GM23338 (cell line): ENCODE results near the gene EFHC2. TPM values are rescaled to one million over a fixed set of nuclear protein-coding genes. Genes with fewer than 3 reads are reported as not detected.
"Not testable (repeated sequence)": the region's sequence is repeated elsewhere in the genome, so short reads cannot be mapped to it uniquely, and the experiment has no call there.

ENCODE experiments used
- ATAC-seq: fragments of 200-7000 bp; cut with Tn5 transposase; 3 replicates; pipeline ENCODE4 v1.9.1; 2020
- DNase-seq: peaks from one replicate; pipeline ENCODE4 v3.0.0-alpha.2; 2015; ENCODE audit warnings: low spot score
- H2AFZ ChIP-seq: fragments of 200-600 bp; sonication (generic); 2 replicates; pipeline ENCODE4 v1.8.0; 2016; ENCODE audit warnings: antibody characterized with exemption, mild to moderate bottlenecking, moderate library complexity
- H3F3A ChIP-seq: fragments of 200-600 bp; sonication (generic); replicated peaks from 2 replicates; pipeline ENCODE4 v1.8.0; 2017; ENCODE audit warnings: antibody characterized with exemption, mixed run types, low read depth
- H3K27ac ChIP-seq: fragments of 200-600 bp; sonication (generic); 2 replicates; pipeline ENCODE4 v1.6.1; 2016; ENCODE audit warnings: low read depth
- H3K27me3 ChIP-seq: fragments of 200-600 bp; sonication (generic); 2 replicates; pipeline ENCODE4 v1.8.0; 2016; ENCODE audit warnings: mild to moderate bottlenecking, mixed run types, moderate library complexity; ENCODE audit not compliant: insufficient read depth
- H3K36me3 ChIP-seq: fragments of 200-600 bp; sonication (generic); 2 replicates; pipeline ENCODE4 v1.8.0; 2016; ENCODE audit warnings: mild to moderate bottlenecking; ENCODE audit not compliant: insufficient read depth
- H3K4me1 ChIP-seq: fragments of 200-600 bp; sonication (generic); 2 replicates; pipeline ENCODE4 v1.8.0; 2016; ENCODE audit warnings: mild to moderate bottlenecking, moderate library complexity; ENCODE audit not compliant: insufficient read depth
- H3K4me2 ChIP-seq: fragments of 200-600 bp; sonication (generic); 2 replicates; pipeline ENCODE4 v1.7.1; 2017; ENCODE audit warnings: mixed run types
- H3K4me3 ChIP-seq: fragments of 200-600 bp; sonication (generic); 2 replicates; pipeline ENCODE4 v1.6.1; 2016; ENCODE audit warnings: mixed run types
- H3K79me2 ChIP-seq: fragments of 200-600 bp; sonication (generic); replicated peaks from 2 replicates; pipeline ENCODE4 v1.8.0; 2017; ENCODE audit warnings: mild to moderate bottlenecking; ENCODE audit not compliant: insufficient read depth
- H3K9me2 ChIP-seq: fragments of 200-600 bp; sonication (generic); 2 replicates; pipeline ENCODE4 v1.8.0; 2017; ENCODE audit not compliant: insufficient read depth
- H4K20me1 ChIP-seq: fragments of 200-600 bp; sonication (generic); replicated peaks from 2 replicates; pipeline ENCODE4 v1.8.0; 2017; ENCODE audit warnings: mild to moderate bottlenecking; ENCODE audit not compliant: insufficient read depth
- H3K27ac Mint-ChIP-seq: 2 replicates; pipeline ENCODE4 v1.8.0; 2020; ENCODE audit warnings: inconsistent platforms, mild to moderate bottlenecking, moderate library complexity, mixed read lengths
- H3K27me3 Mint-ChIP-seq: 3 replicates; pipeline ENCODE4 v1.8.0; 2022; ENCODE audit warnings: low read depth, mild to moderate bottlenecking, moderate library complexity, mixed read lengths, inconsistent platforms; ENCODE audit not compliant: insufficient read depth, poor library complexity
- H3K36me3 Mint-ChIP-seq: 3 replicates; pipeline ENCODE4 v1.8.0; 2021; ENCODE audit warnings: low read depth, mild to moderate bottlenecking, inconsistent platforms, moderate library complexity, mixed read lengths
- H3K4me1 Mint-ChIP-seq: 3 replicates; pipeline ENCODE4 v1.8.0; 2020; ENCODE audit warnings: mild to moderate bottlenecking, inconsistent platforms, mixed read lengths
- H3K4me3 Mint-ChIP-seq: 3 replicates; pipeline ENCODE4 v1.8.0; 2021; ENCODE audit warnings: moderate library complexity, mild to moderate bottlenecking, inconsistent platforms, mixed read lengths
- H3K9me3 Mint-ChIP-seq: 3 replicates; pipeline ENCODE4 v1.8.0; 2020; ENCODE audit warnings: moderate library complexity, mild to moderate bottlenecking, inconsistent platforms, mixed read lengths
- EZH2phosphoT487 ChIP-seq: fragments of 200-600 bp; sonication (generic); IDR thresholded peaks from one replicate; pipeline ENCODE4 v1.8.1; 2018; ENCODE audit warnings: antibody characterized with exemption; ENCODE audit not compliant: unreplicated experiment
- JUNB ChIP-seq: IDR thresholded peaks from one replicate; pipeline ENCODE4 v1.6.1; 2016; ENCODE audit warnings: antibody characterized with exemption; ENCODE audit not compliant: unreplicated experiment
- POLR2AphosphoS5 ChIP-seq: IDR thresholded peaks from 2 replicates; pipeline ENCODE4 v1.6.1; 2016; ENCODE audit warnings: antibody characterized with exemption, low read depth
- ZNF114 ChIP-seq: fragments of 250-450 bp; sonication (Bioruptor Pico); IDR thresholded peaks from 2 replicates; pipeline ENCODE4 v1.5.0; 2020; ENCODE audit warnings: mild to moderate bottlenecking, moderate library complexity
- polyA plus RNA-seq: library from polyadenylated mRNA; unstranded; fragments of >200 nt; fragmentation: Nextera tagmentation; extraction: Ambion mirVana; gene quantifications from 2 replicates; pipeline ENCODE4 v1.2.1, GENCODE V29; 2016
- total RNA-seq: library from RNA; depleted of rRNA; stranded (reverse); fragments of >200 nt; shearing (Covaris generic); gene quantifications from 2 replicates; pipeline ENCODE4 v1.2.3, GENCODE V29; 2014
- TF ChIP-seq, protein P1 (sequence below): fragments of 250-450 bp; sonication (Bioruptor Pico); IDR thresholded peaks from 2 replicates; pipeline ENCODE4 v1.5.0; 2020; ENCODE audit warnings: mild to moderate bottlenecking, moderate library complexity
- TF ChIP-seq, protein P2 (sequence below): IDR thresholded peaks from one replicate; pipeline ENCODE4 v1.6.1; 2018; ENCODE audit warnings: antibody characterized with exemption; ENCODE audit not compliant: unreplicated experiment
- TF ChIP-seq, protein P3 (sequence below): IDR thresholded peaks from 2 replicates; pipeline ENCODE4 v1.6.1; 2016; ENCODE audit warnings: antibody characterized with exemption
- TF ChIP-seq, protein P4 (sequence below), 2 experiments: fragments of 200-600 bp in 1 of 2; sonication (generic) in 1 of 2; conservative IDR thresholded peaks; 2 replicates each; pipeline versions ENCODE4 v1.5.1 to v1.6.1; 2016 to 2017; ENCODE audit warnings: antibody characterized with exemption in 2 of 2, low read depth in 2 of 2, mild to moderate bottlenecking in 2 of 2, moderate library complexity in 1 of 2

EFHC2 gene
- total and polyA plus RNA-seq, 2 experiments from 2014 or later: 3.1 to 3.2 TPM

DNA sequence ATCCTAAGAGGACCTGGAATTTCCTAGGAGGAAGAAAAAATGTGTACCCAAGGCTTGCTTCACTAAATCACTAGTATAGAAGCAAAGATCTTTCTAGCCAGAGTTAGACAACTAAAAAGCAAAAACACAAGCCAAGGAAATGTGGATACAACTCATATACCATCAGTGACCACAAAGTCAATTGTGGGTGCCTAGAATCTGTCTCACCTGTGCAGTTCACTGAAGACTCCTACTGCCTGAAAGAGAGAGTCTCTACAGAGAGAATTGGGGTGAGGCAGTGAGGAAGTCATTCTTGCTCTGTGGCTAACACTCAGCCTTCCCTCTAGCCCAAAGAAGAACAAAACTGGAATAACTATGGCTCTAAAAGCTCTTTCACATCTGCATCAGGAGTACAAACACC is 82.9 kb downstream of the EFHC2 start:
- TF ChIP-seq ZNF114 (CRISPR knock-in tag) (no peak), EZH2phosphoT487 (no peak), JUNB (no peak), POLR2AphosphoS5 (no peak)
- TF ChIP-seq, protein P1, sequence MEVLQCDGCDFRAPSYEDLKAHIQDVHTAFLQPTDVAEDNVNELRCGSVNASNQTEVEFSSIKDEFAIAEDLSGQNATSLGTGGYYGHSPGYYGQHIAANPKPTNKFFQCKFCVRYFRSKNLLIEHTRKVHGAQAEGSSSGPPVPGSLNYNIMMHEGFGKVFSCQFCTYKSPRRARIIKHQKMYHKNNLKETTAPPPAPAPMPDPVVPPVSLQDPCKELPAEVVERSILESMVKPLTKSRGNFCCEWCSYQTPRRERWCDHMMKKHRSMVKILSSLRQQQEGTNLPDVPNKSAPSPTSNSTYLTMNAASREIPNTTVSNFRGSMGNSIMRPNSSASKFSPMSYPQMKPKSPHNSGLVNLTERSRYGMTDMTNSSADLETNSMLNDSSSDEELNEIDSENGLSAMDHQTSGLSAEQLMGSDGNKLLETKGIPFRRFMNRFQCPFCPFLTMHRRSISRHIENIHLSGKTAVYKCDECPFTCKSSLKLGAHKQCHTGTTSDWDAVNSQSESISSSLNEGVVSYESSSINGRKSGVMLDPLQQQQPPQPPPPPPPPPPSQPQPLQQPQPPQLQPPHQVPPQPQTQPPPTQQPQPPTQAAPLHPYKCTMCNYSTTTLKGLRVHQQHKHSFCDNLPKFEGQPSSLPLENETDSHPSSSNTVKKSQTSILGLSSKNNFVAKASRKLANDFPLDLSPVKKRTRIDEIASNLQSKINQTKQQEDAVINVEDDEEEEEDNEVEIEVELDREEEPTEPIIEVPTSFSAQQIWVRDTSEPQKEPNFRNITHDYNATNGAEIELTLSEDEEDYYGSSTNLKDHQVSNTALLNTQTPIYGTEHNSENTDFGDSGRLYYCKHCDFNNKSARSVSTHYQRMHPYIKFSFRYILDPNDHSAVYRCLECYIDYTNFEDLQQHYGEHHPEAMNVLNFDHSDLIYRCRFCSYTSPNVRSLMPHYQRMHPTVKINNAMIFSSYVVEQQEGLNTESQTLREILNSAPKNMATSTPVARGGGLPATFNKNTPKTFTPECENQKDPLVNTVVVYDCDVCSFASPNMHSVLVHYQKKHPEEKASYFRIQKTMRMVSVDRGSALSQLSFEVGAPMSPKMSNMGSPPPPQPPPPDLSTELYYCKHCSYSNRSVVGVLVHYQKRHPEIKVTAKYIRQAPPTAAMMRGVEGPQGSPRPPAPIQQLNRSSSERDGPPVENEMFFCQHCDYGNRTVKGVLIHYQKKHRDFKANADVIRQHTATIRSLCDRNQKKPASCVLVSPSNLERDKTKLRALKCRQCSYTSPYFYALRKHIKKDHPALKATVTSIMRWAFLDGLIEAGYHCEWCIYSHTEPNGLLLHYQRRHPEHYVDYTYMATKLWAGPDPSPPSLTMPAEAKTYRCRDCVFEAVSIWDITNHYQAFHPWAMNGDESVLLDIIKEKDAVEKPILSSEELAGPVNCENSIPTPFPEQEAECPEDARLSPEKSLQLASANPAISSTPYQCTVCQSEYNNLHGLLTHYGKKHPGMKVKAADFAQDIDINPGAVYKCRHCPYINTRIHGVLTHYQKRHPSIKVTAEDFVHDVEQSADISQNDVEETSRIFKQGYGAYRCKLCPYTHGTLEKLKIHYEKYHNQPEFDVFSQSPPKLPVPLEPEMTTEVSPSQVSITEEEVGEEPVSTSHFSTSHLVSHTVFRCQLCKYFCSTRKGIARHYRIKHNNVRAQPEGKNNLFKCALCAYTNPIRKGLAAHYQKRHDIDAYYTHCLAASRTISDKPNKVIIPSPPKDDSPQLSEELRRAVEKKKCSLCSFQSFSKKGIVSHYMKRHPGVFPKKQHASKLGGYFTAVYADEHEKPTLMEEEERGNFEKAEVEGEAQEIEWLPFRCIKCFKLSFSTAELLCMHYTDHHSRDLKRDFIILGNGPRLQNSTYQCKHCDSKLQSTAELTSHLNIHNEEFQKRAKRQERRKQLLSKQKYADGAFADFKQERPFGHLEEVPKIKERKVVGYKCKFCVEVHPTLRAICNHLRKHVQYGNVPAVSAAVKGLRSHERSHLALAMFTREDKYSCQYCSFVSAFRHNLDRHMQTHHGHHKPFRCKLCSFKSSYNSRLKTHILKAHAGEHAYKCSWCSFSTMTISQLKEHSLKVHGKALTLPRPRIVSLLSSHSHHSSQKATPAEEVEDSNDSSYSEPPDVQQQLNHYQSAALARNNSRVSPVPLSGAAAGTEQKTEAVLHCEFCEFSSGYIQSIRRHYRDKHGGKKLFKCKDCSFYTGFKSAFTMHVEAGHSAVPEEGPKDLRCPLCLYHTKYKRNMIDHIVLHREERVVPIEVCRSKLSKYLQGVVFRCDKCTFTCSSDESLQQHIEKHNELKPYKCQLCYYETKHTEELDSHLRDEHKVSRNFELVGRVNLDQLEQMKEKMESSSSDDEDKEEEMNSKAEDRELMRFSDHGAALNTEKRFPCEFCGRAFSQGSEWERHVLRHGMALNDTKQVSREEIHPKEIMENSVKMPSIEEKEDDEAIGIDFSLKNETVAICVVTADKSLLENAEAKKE (CRISPR knock-in tag): no peak
- TF ChIP-seq, protein P2, sequence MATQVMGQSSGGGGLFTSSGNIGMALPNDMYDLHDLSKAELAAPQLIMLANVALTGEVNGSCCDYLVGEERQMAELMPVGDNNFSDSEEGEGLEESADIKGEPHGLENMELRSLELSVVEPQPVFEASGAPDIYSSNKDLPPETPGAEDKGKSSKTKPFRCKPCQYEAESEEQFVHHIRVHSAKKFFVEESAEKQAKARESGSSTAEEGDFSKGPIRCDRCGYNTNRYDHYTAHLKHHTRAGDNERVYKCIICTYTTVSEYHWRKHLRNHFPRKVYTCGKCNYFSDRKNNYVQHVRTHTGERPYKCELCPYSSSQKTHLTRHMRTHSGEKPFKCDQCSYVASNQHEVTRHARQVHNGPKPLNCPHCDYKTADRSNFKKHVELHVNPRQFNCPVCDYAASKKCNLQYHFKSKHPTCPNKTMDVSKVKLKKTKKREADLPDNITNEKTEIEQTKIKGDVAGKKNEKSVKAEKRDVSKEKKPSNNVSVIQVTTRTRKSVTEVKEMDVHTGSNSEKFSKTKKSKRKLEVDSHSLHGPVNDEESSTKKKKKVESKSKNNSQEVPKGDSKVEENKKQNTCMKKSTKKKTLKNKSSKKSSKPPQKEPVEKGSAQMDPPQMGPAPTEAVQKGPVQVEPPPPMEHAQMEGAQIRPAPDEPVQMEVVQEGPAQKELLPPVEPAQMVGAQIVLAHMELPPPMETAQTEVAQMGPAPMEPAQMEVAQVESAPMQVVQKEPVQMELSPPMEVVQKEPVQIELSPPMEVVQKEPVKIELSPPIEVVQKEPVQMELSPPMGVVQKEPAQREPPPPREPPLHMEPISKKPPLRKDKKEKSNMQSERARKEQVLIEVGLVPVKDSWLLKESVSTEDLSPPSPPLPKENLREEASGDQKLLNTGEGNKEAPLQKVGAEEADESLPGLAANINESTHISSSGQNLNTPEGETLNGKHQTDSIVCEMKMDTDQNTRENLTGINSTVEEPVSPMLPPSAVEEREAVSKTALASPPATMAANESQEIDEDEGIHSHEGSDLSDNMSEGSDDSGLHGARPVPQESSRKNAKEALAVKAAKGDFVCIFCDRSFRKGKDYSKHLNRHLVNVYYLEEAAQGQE: no peak
- TF ChIP-seq, protein P3, sequence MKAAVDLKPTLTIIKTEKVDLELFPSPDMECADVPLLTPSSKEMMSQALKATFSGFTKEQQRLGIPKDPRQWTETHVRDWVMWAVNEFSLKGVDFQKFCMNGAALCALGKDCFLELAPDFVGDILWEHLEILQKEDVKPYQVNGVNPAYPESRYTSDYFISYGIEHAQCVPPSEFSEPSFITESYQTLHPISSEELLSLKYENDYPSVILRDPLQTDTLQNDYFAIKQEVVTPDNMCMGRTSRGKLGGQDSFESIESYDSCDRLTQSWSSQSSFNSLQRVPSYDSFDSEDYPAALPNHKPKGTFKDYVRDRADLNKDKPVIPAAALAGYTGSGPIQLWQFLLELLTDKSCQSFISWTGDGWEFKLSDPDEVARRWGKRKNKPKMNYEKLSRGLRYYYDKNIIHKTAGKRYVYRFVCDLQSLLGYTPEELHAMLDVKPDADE: no peak
- TF ChIP-seq, protein P4, sequence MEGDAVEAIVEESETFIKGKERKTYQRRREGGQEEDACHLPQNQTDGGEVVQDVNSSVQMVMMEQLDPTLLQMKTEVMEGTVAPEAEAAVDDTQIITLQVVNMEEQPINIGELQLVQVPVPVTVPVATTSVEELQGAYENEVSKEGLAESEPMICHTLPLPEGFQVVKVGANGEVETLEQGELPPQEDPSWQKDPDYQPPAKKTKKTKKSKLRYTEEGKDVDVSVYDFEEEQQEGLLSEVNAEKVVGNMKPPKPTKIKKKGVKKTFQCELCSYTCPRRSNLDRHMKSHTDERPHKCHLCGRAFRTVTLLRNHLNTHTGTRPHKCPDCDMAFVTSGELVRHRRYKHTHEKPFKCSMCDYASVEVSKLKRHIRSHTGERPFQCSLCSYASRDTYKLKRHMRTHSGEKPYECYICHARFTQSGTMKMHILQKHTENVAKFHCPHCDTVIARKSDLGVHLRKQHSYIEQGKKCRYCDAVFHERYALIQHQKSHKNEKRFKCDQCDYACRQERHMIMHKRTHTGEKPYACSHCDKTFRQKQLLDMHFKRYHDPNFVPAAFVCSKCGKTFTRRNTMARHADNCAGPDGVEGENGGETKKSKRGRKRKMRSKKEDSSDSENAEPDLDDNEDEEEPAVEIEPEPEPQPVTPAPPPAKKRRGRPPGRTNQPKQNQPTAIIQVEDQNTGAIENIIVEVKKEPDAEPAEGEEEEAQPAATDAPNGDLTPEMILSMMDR (conservative IDR thresholded peaks at IDR 0.05; ENCODE audit: low read depth in 2 of 2): no peak
- H3K4me1 ChIP-seq: no peaks in the 10 kb centered on the region
- H3F3A ChIP-seq: no peaks in the 10 kb centered on the region
- no peaks in the 10 kb centered on the region for H3K36me3 ChIP-seq
- no peak overlapping the region for H2AFZ ChIP-seq
- H3K4me3 ChIP-seq: no peak overlapping the region
- Mint-ChIP-seq H3K4me3 (no peak overlapping the region), H3K36me3 (peaks cover 4% of the 10 kb centered on the region; the same call in 1 of the 3 replicates), H3K27ac (no peak overlapping the region), H3K4me1 (peaks cover 5% of the 10 kb centered on the region; the same call in 1 of the 3 replicates), H3K27me3 (no peaks in the 10 kb centered on the region), H3K9me3 (peaks cover 2% of the 10 kb centered on the region; the same call in 1 of the 3 replicates)
- no peaks in the 10 kb centered on the region for H3K9me2 ChIP-seq
- H3K27ac ChIP-seq: no peak overlapping the region
- ATAC-seq (no peak), DNase-seq (no peak)
- H4K20me1 ChIP-seq: no peaks in the 10 kb centered on the region
- H3K27me3 ChIP-seq: no peaks in the 10 kb centered on the region
- no peak overlapping the region for H3K4me2 ChIP-seq
- H3K79me2 ChIP-seq: no peaks in the 10 kb centered on the region

DNA sequence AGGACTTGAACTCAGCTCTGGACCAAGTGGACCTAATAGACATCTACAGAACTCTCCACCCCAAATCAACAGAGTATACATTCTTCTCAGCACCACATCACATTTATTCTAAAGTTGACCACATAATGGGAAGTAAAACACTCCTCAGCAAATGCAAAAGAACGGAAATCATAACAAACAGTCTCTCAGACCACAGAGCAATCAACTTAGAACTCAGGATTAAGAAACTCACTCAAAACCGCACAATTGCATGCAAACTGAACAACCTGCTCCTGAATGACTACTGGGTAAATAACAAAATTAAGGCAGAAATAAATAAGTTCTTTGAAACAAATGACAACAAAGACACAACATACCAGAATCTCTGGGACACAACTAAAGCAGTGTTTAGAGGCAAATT is 87.7 kb downstream of the EFHC2 start:
- not testable (repeated sequence) for H3K27me3 Mint-ChIP-seq, H3K79me2 ChIP-seq, H3K4me3 ChIP-seq, H3K27ac Mint-ChIP-seq, H3K9me2 ChIP-seq, H3K27ac ChIP-seq, H3F3A ChIP-seq, DNase-seq, H3K4me1 Mint-ChIP-seq, ATAC-seq, H3K4me1 ChIP-seq, H4K20me1 ChIP-seq, H2AFZ ChIP-seq, H3K27me3 ChIP-seq, H3K4me2 ChIP-seq, H3K4me3 Mint-ChIP-seq, H3K36me3 ChIP-seq
- H3K9me3 Mint-ChIP-seq: peaks cover 15% of the 10 kb centered on the region; the same call in 2 of the 3 replicates
- peaks cover 16% of the 10 kb centered on the region; the same call in 2 of the 3 replicates for H3K36me3 Mint-ChIP-seq
